Stimulated activated CD4-positive, alpha-beta T cell treated with anti-CD3 and anti-CD28 coated beads, Interleukin-2, amount 100 ng/mL, for 4 hours (primary cell): ENCODE results near the gene ZNF573.

Source experiments
- DNase-seq: peaks from one replicate; pipeline ENCODE4 v3.0.0-alpha.2; 2020; ENCODE audit warnings: low read depth

Gene ZNF573

GRCh38 chr19:37695144-37695899, 84.1 kb downstream of the ZNF573 start:
- DNase-seq = no peak

DNA sequence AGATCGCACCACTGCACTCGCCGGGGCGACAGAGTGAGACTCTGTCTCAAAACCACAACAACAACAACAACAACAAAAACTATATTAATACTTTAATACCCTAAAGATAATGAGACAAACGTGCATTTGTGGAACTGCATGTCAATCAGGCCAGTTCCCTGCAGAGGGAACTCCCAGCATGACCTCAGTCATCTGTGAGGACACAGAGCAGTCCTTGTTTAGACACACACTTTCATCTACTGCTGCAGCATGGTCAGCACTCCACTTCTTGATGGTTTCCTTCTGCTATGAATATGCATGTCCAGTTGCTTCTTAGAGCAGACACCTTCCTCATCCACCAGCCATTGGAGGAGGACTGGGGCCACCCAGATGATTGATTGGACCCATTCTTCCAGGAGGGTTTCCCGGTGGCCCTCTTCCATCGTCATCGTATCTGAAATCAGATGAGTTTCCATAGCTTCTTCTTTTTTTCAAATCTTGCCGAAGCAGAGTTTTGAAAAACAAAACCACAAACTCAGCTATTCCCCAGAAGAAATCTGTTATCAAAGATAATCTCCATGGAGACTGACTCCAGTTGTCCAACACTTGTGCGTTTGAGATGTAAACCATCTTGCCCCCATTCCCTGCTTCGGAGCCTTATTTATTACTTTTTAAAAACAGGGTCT, 86.3 kb downstream of the ZNF573 start:
- DNase-seq = no peak

DNA sequence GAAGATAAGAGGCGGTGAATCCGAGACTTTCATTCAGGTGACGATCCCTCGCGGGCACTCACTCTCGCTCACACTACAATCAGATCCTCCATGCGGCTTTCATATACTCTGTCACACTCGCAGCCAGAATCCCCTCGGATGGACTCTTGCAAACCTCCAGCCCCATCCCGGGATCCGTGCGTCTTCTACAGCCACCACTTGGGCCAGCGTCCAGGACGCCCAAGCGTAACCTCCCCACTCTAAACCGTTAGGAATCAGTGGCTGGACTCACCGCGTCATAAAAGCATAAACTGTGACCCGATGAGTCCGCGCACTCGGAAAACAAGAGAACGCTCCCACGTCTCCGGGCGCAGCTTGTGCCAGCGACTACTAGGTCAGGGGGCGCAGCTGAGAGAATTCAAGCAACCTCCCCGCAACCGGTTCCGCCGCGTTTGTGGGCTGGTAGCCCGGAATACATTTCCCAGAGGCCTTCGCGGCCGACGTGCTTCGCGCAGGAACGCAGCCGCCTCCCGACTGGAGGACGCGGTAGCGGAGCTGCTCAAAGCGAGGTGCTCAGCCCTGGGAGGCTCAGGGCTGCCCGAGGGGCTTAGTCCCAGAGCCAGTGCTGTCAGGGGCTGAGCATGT, 87.4 kb downstream of the ZNF573 start:
- DNase-seq = peak; percentile 81
